AG10803 (cell line): ENCODE results near the gene ETV6.

Source experiments
- DNase-seq: peaks from one replicate; pipeline ENCODE4 v3.0.0; 2010; ENCODE audit warnings: low read depth
- H3K4me3 ChIP-seq: 2 replicates; pipeline ENCODE4 v1.5.1; 2011; ENCODE audit warnings: mild to moderate bottlenecking, low read length, control low read depth
- TF ChIP-seq, protein P1 (sequence below): conservative IDR thresholded peaks from 2 replicates; pipeline ENCODE4 v1.5.1; 2011; ENCODE audit warnings: mild to moderate bottlenecking, low read length, control low read depth, inconsistent platforms

Gene ETV6

GRCh38 chr12:11787933-11788849, 138.7 kb downstream of the ETV6 start:
- no peak for DNase-seq

GRCh38 chr12:11793921-11794710, 144.6 kb downstream of the ETV6 start:
- H3K4me3 ChIP-seq: no peak overlapping the region
- TF ChIP-seq, protein P1, sequence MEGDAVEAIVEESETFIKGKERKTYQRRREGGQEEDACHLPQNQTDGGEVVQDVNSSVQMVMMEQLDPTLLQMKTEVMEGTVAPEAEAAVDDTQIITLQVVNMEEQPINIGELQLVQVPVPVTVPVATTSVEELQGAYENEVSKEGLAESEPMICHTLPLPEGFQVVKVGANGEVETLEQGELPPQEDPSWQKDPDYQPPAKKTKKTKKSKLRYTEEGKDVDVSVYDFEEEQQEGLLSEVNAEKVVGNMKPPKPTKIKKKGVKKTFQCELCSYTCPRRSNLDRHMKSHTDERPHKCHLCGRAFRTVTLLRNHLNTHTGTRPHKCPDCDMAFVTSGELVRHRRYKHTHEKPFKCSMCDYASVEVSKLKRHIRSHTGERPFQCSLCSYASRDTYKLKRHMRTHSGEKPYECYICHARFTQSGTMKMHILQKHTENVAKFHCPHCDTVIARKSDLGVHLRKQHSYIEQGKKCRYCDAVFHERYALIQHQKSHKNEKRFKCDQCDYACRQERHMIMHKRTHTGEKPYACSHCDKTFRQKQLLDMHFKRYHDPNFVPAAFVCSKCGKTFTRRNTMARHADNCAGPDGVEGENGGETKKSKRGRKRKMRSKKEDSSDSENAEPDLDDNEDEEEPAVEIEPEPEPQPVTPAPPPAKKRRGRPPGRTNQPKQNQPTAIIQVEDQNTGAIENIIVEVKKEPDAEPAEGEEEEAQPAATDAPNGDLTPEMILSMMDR: no peak
- DNase-seq: no peak

More at GRCh38 chr12:11787933-11788849, 138.7 kb downstream of the ETV6 start:
- TF ChIP-seq, protein P1: no peak
- no peak overlapping the region for H3K4me3 ChIP-seq

- TF ChIP-seq, protein P1: no peak
- no peak for DNase-seq
- no peak overlapping the region for H3K4me3 ChIP-seq
These were observed 145.3 kb downstream of the ETV6 start for GRCh38 chr12:11794751-11795150.

GRCh38 chr12:11795192-11795912, 145.9 kb downstream of the ETV6 start:
- TF ChIP-seq, protein P1: no peak
- no peak overlapping the region for H3K4me3 ChIP-seq
- no peak for DNase-seq

DNA sequence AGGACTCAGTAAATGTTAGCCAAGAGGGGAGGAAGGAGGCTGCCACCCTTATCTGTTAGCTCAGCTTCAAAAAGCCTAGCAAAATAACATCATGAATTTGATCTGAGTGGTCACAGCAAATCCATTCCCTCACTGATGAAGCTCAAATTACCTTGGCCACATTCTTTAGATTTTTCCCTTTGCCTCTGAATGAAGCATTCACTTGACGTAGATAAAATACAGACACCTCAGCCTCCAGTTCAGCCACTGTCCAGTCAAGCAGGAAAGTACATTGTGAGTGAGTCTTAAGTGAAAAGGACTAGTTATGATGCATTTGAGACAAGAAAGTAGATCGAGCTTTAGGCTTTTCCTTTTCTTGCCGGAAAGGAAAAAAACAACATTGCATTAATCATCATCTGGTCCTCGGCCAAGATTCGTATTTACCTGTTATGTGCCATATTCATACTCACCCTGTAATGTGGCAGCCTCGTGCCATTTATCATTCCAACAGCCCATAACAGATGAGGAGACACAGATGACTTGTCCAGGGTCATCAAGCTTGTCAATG, 146.5 kb downstream of the ETV6 start:
- TF ChIP-seq, protein P1: no peak
- DNase-seq: peak; percentile 31
- H3K4me3 ChIP-seq: no peak overlapping the region

- DNase-seq: peak; percentile 95
- TF ChIP-seq, protein P1: no peak
- no peak overlapping the region for H3K4me3 ChIP-seq
These were observed 147.9 kb downstream of the ETV6 start for GRCh38 chr12:11797317-11797913.
